Choroid plexus epithelial cell (primary cell): ENCODE results near the gene PDCD10.

Source experiments
- DNase-seq: peaks from one replicate; pipeline ENCODE4 v3.0.0-alpha.2; 2010; ENCODE audit warnings: low read depth
- H3K4me3 ChIP-seq: 2 replicates; pipeline ENCODE4 v1.5.1; 2011; ENCODE audit warnings: low read depth, mild to moderate bottlenecking, control low read depth, low read length, moderate library complexity
- TF ChIP-seq, protein P1 (sequence below): conservative IDR thresholded peaks from 2 replicates; pipeline ENCODE4 v1.5.1; 2011; ENCODE audit warnings: low read depth, mild to moderate bottlenecking, control low read depth, inconsistent platforms, low read length, moderate library complexity

PDCD10 gene

DNA sequence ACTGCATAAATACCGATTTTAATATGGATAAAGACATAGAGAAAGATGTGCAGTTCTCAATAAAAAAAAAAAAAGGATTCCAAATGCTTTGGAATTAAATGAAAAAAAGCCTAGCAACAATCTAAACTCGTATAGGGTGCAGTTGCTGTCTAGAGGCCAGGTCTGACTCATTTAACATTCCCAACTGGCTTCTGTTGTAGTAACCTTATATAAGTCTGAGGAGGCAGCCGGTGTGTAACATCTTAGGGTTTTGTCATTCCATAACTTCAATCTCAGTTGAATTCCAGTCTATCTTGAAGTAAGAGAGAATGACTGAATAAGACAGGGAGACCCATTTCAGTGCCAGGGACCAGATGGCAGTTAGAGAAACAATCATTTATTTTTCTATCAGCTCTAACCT is 6.5 kb downstream of the PDCD10 start:
- DNase-seq = peak; percentile 83
- TF ChIP-seq, protein P1, sequence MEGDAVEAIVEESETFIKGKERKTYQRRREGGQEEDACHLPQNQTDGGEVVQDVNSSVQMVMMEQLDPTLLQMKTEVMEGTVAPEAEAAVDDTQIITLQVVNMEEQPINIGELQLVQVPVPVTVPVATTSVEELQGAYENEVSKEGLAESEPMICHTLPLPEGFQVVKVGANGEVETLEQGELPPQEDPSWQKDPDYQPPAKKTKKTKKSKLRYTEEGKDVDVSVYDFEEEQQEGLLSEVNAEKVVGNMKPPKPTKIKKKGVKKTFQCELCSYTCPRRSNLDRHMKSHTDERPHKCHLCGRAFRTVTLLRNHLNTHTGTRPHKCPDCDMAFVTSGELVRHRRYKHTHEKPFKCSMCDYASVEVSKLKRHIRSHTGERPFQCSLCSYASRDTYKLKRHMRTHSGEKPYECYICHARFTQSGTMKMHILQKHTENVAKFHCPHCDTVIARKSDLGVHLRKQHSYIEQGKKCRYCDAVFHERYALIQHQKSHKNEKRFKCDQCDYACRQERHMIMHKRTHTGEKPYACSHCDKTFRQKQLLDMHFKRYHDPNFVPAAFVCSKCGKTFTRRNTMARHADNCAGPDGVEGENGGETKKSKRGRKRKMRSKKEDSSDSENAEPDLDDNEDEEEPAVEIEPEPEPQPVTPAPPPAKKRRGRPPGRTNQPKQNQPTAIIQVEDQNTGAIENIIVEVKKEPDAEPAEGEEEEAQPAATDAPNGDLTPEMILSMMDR = no peak
- no peak overlapping the region for H3K4me3 ChIP-seq

DNA sequence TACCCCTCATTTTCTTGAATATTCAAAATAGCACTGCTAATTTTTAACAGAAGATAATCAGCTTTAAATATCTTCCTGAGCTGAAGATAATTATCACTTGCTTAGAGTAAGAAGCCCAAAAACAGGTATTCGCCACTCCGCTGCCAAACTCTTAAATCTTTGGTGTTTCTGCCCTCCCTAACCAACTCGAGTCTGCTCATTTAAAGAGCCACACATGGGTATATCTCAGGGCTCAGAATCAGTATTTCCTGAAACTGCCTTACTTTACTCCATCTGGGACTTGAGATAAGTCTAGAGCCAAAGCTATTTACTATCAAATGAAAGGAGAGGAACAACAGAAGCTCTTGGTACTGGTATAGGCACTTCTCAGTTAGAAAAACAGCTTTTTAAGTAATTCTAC is 10.8 kb downstream of the PDCD10 start:
- TF ChIP-seq, protein P1 = no peak
- H3K4me3 ChIP-seq = no peak overlapping the region
- no peak for DNase-seq

DNA sequence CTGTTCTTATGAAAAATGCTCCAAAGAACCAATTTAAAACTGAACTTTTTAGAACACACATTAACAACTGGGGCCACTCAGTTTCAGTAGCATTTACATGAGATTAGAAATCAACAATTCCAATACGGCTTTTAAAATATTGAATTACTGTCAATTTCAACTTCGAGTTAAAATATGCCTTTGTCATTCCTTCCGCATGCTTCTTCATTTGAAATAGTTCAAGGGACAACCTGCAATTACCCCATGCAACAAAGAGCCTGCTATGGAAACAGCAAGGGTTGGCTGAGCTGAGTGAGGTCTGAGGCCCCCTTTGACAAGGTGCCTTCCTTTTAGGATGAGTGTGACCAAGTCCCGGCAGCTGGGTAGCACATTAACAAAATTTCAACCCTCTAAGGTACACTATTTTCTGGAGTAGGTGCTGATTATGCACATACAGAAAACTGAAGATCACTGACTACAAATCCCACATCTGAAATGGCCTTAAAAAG is 11.6 kb downstream of the PDCD10 start:
- TF ChIP-seq, protein P1 = no peak
- no peak for DNase-seq
- H3K4me3 ChIP-seq = no peak overlapping the region

DNA sequence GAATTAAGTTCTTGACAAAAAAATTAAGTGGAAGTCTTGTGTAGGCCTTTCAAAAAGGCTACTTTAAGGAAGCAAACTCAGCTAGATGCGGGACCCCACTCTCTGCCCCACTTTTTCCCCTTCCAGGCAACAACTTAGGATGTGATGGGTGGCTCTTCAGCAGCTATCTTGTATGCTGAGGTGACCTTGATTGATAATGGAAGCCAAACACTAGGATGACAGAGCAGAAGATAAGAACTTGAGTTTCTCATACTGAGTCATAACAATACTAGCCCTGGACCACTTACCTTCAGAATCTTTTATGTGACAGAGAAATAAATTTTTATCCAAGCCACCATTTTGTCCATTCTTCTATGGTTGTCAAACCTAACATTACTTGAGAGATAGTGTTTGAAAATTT is 16.1 kb downstream of the PDCD10 start:
- no peak for DNase-seq
- H3K4me3 ChIP-seq = no peak overlapping the region
- TF ChIP-seq, protein P1 = no peak

DNA sequence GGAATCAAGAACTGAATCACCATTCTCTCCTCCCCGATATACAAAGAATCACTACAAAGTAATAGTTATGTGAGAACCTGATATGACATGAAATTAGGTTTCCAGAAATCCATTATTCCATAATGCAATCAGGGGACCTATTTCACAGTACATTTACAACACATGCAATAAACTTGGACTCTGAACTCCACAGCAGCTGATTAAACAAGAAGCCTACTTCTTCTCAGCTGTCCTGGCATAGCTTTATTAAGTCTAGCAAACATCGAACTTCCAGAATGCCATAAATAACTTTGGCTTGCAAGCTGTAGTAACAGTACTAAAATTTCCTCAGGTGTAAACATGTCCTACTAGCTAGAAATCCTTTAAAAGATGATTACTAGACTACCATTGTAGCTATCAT is 17.8 kb downstream of the PDCD10 start:
- no peak for DNase-seq
- TF ChIP-seq, protein P1 = no peak

DNA sequence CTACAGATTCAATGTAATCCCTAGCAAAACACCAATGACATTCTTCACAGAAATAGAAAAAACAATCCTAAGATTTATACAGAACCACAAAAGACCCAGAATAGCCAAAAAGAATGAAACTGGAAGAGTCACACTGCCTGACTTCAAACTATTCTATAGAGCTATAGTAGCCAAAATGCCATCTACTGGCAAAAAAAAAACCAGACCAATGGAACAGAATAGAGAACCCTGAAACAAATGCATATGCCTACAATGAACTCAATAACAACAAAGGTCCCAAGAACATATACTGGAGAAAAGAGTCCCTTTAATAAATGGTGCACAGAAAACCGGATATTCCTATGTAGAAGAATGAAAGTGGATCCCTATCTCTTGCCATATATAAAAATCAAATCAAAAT is 19.8 kb downstream of the PDCD10 start:
- TF ChIP-seq, protein P1 = no peak
- no peak for DNase-seq
- no peak overlapping the region for H3K4me3 ChIP-seq

More for the DNA sequence above, 17.8 kb downstream of the PDCD10 start:
- no peak overlapping the region for H3K4me3 ChIP-seq

DNA sequence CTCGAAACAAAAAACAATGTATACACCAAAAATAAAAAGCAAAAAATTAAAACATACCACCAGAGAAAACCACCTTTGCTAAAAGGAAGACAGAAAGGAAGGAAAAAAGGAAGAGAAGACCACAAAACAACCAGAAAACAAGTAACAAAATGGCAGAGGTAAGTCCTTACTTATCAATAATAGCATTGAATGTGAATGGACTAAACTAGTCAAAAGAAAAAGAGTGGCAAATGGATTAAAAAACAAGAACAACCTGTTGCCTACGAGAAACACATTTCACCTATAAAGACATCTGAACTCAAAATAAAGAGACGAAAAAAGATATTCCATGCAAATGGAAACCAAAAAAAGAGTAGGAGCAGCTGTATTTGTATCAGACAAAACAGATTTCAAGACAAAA is 22.2 kb downstream of the PDCD10 start:
- TF ChIP-seq, protein P1 = no peak
- no peak overlapping the region for H3K4me3 ChIP-seq
- DNase-seq = no peak
